ENCODE data around the gene PDE6B. TPM values are rescaled to one million over a fixed set of nuclear protein-coding genes. Genes with fewer than 3 reads are reported as not detected.

Gene PDE6B
- total RNA-seq, 1 donor from 2014 or later: 14.5 TPM

DNA sequence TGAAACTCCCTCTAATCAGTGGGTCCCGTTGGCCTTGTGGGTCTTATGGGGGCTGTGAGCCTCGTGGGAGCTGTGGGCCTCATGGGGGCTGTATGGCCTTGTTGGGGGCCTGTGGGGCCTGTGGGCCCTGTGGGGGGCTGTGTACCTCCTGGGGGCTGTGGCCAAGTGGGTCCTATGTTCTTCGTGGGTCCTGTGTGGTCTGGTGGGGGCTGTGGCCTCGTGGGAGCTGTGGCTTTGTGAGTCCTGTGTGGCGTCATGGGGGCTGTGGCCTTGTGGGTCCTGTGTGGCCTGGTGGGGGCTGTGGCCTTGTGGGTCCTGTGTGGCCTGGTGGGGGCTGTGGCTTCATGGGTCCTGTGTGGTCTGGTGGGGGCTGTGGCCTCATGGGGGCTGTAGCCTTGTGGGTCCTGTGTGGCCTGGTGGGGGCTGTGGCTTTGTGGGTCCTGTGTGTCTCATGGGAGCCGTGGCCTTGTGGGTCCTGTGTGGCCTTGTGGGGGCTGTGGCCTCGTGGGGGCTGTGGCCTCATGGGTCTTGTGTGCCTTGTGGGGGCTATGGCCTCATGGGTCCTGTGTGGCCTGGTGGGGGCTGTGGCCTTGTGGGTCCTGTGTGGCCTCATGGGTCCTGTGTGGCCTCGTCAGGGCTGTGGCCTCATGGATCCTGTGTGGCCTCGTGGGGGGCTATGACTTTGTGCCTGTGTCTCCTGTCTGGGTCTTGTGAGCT, 87.7 kb downstream of the PDE6B start:
- DNase-seq: no peak
- Mint-ChIP-seq H3K9me3 (no peaks in the 10 kb centered on the region), H3K27ac (no peak overlapping the region), H3K4me1 (peaks cover 12% of the 10 kb centered on the region), H3K36me3 (ENCODE audit: low read depth) (peaks cover 5% of the 10 kb centered on the region), H3K4me3 (no peak overlapping the region), H3K27me3 (no peaks in the 10 kb centered on the region)
- intact Hi-C loops (cut with micrococcal nuclease): no loop called here

DNA sequence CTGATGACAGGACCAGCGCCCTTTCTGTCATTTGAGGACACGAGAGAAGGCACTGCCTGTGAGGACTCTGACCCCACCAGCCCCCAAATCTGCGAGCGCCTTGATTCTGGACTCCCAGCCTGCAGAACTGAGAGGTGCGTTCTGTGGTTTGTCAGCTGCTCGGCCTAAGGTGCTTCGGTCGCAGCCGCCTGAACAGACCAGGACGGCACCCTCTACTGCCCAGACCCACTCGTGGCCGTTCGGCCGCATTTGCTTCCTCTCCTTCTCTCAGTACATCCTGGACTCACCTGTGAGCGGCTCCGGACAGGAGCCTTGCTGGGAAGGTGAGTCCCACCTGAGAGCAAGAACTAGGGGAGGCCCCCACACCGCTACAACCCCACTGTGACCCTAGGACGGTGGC, 88.7 kb downstream of the PDE6B start:
- no peak overlapping the region for H3K4me3 Mint-ChIP-seq
- no peak overlapping the region for H3K27ac Mint-ChIP-seq
- intact Hi-C loops (cut with micrococcal nuclease): no loop called here
- H3K36me3 Mint-ChIP-seq (ENCODE audit: low read depth): peaks cover 3% of the 10 kb centered on the region
- no peaks in the 10 kb centered on the region for H3K27me3 Mint-ChIP-seq
- peaks cover 7% of the 10 kb centered on the region for H3K4me1 Mint-ChIP-seq
- H3K9me3 Mint-ChIP-seq: no peaks in the 10 kb centered on the region
- DNase-seq: no peak

DNA sequence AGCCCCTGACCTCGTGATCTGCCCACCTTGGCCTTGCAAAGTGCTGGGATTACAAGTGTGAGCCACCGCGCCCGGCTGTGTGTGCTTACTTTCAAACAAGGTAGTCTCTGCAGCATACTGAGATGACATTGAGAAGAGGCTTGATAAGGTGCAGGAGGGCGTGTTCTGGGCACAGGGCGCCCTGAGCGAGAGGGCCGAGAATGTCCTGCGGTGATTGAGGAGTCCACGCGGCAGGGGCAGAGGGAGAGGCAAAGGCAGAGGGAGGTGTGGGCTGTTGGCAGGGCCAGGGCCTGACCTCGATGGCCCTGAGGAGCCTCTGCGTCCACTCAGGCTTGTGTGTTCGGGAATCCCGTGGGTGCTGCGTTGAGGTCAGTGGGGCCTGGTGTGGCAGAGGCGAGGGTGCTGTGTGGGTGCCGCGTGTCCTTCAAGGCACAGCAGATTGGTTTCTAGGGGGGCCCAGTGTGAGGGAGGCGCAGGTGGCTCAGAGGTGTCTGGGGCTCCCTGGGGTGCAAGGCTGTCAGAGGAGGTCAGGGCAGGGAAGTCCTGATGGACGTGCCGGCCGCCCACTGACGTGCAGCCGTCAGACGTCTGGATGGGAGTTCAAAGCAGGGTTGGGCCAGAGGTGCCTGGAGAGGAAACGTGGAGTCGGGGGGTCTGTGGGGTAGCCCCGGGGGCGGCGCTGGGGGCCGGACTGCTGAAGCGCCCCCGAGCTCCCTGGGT, 92.4 kb downstream of the PDE6B start:
- peaks cover 5% of the 10 kb centered on the region for H3K4me1 Mint-ChIP-seq
- peaks cover 21% of the 10 kb centered on the region for H3K36me3 Mint-ChIP-seq (ENCODE audit: low read depth)
- DNase-seq: no peak
- H3K27me3 Mint-ChIP-seq: no peaks in the 10 kb centered on the region
- no peak overlapping the region for H3K4me3 Mint-ChIP-seq
- H3K9me3 Mint-ChIP-seq: no peaks in the 10 kb centered on the region
- no peak overlapping the region for H3K27ac Mint-ChIP-seq
- intact Hi-C loops (cut with micrococcal nuclease): no loop called here

- Mint-ChIP-seq H3K36me3 (ENCODE audit: low read depth) (peaks cover 28% of the 10 kb centered on the region), H3K27ac (no peak overlapping the region), H3K4me3 (no peak overlapping the region), H3K4me1 (peaks cover 5% of the 10 kb centered on the region), H3K27me3 (no peaks in the 10 kb centered on the region), H3K9me3 (no peaks in the 10 kb centered on the region)
- DNase-seq: no peak
- intact Hi-C loops (cut with micrococcal nuclease): no loop called here
Measured at GRCh38 chr4:718460-718859, 93.1 kb downstream of the PDE6B start.

Other genes starting within 250 kb of the PDE6B start
- 28.3 and 30.5 TPM in 2 replicates for gene ZNF721, start 126.4 kb upstream of the PDE6B start, total RNA-seq
- gene PIGG, start 126.4 kb upstream of the PDE6B start, total RNA-seq: 52.2 and 53.1 TPM in 2 replicates
- not detected in 2 replicates for gene TMEM271, start 49.3 kb upstream of the PDE6B start, total RNA-seq
- gene ATP5ME, start 48.7 kb downstream of the PDE6B start, total RNA-seq: 232 TPM in 2 replicates
- 23.4 and 24.7 TPM in 2 replicates for gene MYL5, start 49.0 kb downstream of the PDE6B start, total RNA-seq
- 0.40 and 0.72 TPM in 2 replicates for gene SLC49A3, start 63.6 kb downstream of the PDE6B start, total RNA-seq
- 32.1 and 34.5 TPM in 2 replicates for gene PCGF3, start 80.3 kb downstream of the PDE6B start, total RNA-seq
- gene CPLX1, start 200.6 kb downstream of the PDE6B start, total RNA-seq: 1.0 and 1.7 TPM in 2 replicates